ENCODE results near the gene DIPK1C.

The DIPK1C gene

DNA sequence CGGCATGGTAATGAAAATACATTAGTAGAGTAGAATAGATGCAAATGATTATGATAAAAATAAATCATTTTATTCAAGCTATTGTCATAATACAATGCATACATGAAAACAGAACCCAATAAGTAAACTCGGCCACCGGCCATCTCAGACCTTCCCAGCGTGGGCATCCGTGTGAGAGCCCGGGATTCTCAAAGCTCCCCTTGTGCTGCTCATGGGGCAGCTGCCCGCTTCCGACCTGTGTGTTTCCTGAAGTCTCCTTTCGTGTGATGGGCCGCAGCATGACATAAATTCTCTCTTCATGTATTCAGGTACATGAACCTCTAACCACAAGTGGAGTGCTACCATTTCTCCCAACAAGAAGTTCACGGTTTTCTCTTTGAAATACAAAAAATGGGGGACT is 25.6 kb upstream of the DIPK1C start:
- no peak for DNase-seq (ENCODE audit: low spot score)

DNA sequence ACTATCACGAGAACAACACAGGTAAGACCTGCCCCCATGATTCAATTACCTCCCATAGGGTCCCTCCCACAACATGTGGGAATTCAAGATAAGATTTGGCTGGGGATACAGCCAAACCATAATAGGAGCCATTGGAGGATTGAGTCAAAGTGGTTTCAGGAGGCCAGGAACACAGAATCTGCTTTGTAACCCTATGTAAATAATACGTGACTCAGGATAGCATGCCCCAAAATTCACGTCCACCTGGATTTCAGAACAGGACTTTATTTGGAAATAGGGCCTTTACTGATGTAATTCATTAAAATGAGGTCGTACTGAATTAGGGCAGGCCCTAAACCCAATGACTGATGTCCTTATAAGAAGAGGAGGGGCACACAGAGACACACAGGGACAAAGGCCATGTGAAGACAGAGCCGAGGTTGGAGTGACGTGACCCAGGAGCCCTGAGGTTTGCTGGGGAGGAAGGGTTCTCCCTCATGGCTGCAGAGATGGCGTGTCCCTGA is 23.1 kb upstream of the DIPK1C start:
- DNase-seq (ENCODE audit: low spot score): no peak

- DNase-seq (ENCODE audit: low spot score): no peak
Measured at GRCh38 chr18:74479486-74480148, 22.5 kb upstream of the DIPK1C start.

DNA sequence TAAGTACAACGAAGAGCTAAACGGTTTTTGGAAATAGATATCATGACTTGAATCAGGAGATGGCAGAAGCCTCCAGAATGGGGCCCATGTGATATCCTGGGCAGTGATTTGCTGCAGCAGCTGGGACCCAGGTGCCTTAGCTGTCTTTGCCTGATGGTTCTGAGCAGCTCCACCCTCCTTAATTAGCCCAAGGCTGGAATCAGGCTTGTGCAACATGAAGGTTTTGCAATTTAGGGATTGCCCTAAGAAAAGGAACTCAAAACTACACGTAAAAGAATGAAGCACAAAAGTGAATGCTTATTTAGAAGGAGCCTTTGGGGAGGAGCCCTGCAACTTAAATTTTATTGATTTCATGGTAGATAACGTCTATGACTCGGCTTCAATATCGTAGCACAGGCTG is 21.8 kb upstream of the DIPK1C start:
- no peak for DNase-seq (ENCODE audit: low spot score)

GRCh38 chr18:74478316-74478715 is 21.2 kb upstream of the DIPK1C start:
- no peak for DNase-seq (ENCODE audit: low spot score)

DNA sequence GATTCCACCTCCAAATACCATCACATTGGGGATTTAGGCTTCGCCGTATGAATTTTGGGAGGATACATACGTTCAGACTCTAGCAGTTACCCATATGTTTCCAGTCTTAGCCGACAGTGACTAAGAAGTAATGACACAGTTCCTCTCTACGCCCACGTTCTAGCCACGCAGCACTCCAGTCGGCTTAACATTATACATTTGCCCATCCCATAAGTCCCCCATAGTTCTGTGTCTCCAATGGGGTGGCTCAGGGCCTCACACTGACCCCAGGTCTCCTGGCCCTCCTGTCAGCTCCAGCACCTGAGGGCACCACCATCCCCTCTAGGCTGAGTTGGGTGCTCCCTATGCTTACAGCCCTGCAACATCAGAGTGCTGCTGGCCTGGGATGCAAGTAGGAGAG is 20.7 kb upstream of the DIPK1C start:
- no peak for DNase-seq (ENCODE audit: low spot score)

- no peak for DNase-seq (ENCODE audit: low spot score)
Measured at GRCh38 chr18:74476140-74476539, 19.0 kb upstream of the DIPK1C start.

- no peak for DNase-seq (ENCODE audit: low spot score)
Measured at GRCh38 chr18:74473976-74474640, 17.0 kb upstream of the DIPK1C start.

- no peak for DNase-seq (ENCODE audit: low spot score)
Measured at GRCh38 chr18:74472312-74472711, 15.2 kb upstream of the DIPK1C start.

GRCh38 chr18:74468547-74469061 is 11.5 kb upstream of the DIPK1C start:
- no peak for DNase-seq (ENCODE audit: low spot score)

DNA sequence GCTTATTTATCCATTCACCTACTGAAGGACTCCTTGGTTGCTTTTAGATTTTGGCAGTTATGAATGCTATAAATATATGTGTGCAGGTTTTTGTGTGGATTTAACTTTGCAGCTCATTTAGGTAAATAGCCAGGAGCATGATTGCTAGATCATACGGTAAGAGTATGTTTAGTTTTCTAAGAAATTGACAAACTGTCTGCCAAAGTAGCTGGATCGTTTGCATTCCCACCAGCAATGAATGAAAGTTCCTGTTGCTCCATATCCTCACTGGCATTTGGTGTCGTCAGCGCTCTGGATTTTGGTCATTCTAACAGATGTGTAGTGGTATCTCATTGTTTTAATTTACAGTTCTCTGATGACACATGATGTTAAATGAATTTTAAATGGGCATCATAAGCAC is 8.7 kb upstream of the DIPK1C start:
- no peak for DNase-seq (ENCODE audit: low spot score)

- no peak for DNase-seq (ENCODE audit: low spot score)
Measured at GRCh38 chr18:74463983-74464382, 6.9 kb upstream of the DIPK1C start.

GRCh38 chr18:74463254-74463653 is 6.1 kb upstream of the DIPK1C start:
- no peak for DNase-seq (ENCODE audit: low spot score)

DNA sequence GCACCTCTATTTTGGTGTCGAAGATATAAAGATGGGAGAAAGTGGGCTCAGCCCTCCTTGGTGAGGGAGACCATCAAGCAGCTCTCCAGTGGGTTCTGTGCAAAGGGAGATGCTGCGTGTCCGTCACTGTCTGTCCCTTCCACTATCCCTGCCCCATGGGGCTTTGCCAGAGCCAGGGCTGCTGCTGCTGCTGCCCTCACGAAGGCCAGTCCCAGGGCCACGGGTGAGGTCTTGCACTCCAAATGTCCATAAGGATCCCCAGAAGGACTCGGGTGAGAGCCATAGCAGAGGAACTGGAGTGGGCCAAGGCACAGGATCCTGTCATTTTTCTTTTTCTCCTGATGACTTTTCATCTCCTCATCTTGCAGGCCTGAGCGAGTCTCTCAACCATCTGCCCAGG is 3.7 kb upstream of the DIPK1C start:
- DNase-seq (ENCODE audit: low spot score): no peak

DNA sequence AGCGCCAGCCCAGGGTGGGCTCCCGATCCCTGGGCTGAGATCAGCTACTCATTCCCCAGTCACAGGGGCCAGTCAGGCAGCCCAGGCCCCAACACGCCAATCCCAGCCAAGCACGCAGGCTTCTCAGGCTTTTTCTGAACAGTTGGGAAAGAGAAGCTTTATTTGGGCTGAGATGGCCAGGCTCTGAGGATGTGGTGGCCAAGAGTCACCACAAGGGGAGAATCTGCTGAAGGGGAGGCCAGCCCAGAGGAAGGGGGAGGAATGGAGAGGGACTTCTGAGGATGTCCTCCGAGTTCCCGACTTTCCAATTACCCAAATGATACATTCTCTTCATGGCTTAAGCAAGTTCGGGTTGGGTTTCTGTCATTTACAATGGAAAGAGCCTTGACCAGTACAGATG is 2.8 kb upstream of the DIPK1C start:
- DNase-seq (ENCODE audit: low spot score): no peak

- DNase-seq (ENCODE audit: low spot score): no peak
Measured at GRCh38 chr18:74457725-74458421, 765 bp upstream of the DIPK1C start.

DNA sequence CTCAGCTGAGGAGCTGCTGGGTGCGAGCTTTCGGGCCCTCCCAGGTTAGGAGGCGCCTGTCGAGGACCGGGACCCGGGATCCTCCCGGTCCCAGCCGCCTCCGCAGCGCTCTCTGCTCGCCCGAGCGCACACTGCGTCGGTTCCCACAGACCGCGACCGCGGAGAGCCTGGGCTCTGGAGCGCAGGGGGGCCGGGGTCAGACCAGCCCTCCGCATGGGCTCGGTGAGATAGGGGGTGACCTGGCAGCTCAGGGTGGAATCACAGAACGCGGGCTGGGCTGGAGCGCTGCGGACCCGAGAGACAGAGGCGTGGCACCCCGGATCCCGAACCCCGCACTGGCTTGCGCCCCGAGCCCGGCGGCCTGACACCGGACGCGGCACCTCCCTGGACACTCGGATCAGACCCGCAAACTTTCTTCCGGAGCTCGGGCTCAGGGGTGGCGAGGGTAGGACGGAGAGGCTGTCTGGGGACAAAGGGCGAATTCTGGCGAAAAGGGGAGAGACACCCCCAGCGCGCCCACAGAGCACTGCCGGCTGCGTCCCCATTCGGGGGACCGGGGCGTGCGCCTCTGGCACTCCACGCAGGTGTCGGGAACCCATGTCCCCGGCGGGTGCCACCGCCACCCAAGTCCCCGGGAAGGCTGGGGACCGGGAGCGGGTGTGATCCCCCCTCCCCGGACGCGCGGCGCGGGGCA is 612 bp downstream of the DIPK1C start:
- DNase-seq (ENCODE audit: low spot score): no peak

DNA sequence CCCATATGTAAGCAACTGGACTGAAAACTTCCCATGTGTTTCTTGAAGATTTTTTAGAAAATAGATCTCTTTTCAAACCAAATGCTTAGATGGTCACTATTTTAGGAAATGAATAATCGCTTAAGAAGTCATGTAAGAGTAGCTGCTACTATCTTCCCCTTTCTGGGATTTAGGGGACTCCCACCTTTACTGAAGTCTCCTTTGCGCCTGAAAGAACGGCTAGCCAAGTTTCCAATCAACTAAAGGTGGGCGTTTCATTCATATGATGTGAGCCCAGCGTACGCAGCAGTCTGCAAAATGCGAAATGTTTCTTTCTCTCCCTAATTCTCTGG is 1.1 kb downstream of the DIPK1C start:
- DNase-seq (ENCODE audit: low spot score): no peak

- DNase-seq (ENCODE audit: low spot score): no peak
Measured at GRCh38 chr18:74455386-74455785, 1.7 kb downstream of the DIPK1C start.

DNA sequence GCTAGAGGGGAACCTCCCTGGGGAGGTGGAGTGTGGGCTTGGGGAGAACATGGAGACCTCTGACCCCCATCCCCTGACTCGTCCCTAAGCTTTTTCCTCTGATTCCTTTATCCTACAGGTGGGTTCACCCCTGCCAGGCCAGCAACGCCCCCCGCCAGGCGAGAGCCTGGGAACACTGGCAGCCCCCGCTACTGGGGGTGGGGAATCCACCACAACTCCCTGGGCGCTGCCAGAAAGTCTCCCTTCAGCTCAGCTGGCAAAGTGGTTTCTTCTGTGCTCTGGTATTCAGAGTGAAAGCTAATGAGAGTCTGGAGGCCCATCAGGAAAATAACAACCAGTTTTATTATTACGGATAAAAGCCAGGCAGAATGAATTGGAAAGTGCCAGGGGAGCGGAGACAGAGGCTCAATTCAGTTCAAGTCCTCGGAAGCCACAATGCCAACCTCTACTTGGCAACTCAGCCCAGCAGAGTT is 2.8 kb downstream of the DIPK1C start:
- no peak for DNase-seq (ENCODE audit: low spot score)

- no peak for DNase-seq (ENCODE audit: low spot score)
Measured at GRCh38 chr18:74453642-74454198, 3.4 kb downstream of the DIPK1C start.

GRCh38 chr18:74453016-74453566 is 4.0 kb downstream of the DIPK1C start:
- no peak for DNase-seq (ENCODE audit: low spot score)
